Activated CD8-positive, alpha-beta memory T cell treated with anti-CD3 and anti-CD28 coated beads, Interleukin-2, amount 10 ng/mL, durations not matched to agents 7 days and 5 days (primary cell): ENCODE results near the gene NUP88. TPM values are rescaled to one million over a fixed set of nuclear protein-coding genes. Genes with fewer than 3 reads are reported as not detected.

Experiments used
- ATAC-seq: fragments of 150-1000 bp; cut with Tn5 transposase; one replicate; pipeline ENCODE4 v1.10.0; 2021; ENCODE audit warnings: moderate library complexity
- CTCF ChIA-PET: fragments of 350-600 bp; sonication (Branson Sonifier 250); formaldehyde crosslinking; loops from one replicate; lab custom pipeline; 2021; ENCODE audit warnings: antibody characterized with exemption; lab: Charles Lee
- DNase-seq: peaks from one replicate; pipeline ENCODE4 v3.0.0-alpha.2; 2020
- H3K27ac Mint-ChIP-seq: one replicate; pipeline ENCODE4 v1.8.0; 2021; ENCODE audit warnings: mild to moderate bottlenecking, mixed read lengths
- H3K27me3 Mint-ChIP-seq: one replicate; pipeline ENCODE4 v1.8.0; 2021; ENCODE audit warnings: mixed read lengths
- H3K36me3 Mint-ChIP-seq: one replicate; pipeline ENCODE4 v1.8.0; 2021; ENCODE audit warnings: mild to moderate bottlenecking, mixed read lengths
- H3K4me1 Mint-ChIP-seq: one replicate; pipeline ENCODE4 v1.8.0; 2021; ENCODE audit warnings: mixed read lengths
- H3K4me3 Mint-ChIP-seq: one replicate; pipeline ENCODE4 v1.8.0; 2021; ENCODE audit warnings: mild to moderate bottlenecking, moderate library complexity, mixed read lengths
- H3K9me3 Mint-ChIP-seq: one replicate; pipeline ENCODE4 v1.8.0; 2022; ENCODE audit warnings: low read depth, mixed read lengths
- total RNA-seq, 2 experiments: library from RNA; stranded (reverse); gene quantifications; one replicate each; pipeline ENCODE4 v1.2.3, GENCODE V29; 2021

NUP88 gene
- total RNA-seq, 2 experiments from 2014 or later = 117 to 123 TPM

DNA sequence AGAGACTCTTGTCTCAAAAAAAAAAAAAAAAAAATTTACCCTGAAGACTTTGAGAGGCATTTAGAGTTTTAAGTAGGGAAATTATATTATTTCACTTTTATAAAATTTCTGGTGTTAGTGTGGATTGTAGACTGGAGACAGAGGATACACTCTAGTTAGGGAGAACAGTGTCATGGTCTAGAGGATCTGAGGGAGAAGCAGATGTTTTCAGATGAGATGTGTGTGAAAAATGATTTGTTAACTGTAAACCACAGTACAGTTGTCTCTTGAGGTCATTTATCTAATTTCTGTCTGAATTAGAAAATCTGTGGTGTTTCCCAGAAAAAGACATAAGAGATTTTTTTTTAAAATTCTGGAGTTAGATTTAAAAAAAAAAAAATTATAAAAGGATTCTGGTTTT is 54.8 kb downstream of the NUP88 start:
- CTCF ChIA-PET = no interaction called here
- Mint-ChIP-seq H3K27me3 (no peaks in the 10 kb centered on the region), H3K36me3 (peaks cover 27% of the 10 kb centered on the region), H3K9me3 (no peaks in the 10 kb centered on the region), H3K27ac (no peak overlapping the region), H3K4me3 (no peak overlapping the region), H3K4me1 (no peaks in the 10 kb centered on the region)
- DNase-seq (no peak), ATAC-seq (no peak)

DNA sequence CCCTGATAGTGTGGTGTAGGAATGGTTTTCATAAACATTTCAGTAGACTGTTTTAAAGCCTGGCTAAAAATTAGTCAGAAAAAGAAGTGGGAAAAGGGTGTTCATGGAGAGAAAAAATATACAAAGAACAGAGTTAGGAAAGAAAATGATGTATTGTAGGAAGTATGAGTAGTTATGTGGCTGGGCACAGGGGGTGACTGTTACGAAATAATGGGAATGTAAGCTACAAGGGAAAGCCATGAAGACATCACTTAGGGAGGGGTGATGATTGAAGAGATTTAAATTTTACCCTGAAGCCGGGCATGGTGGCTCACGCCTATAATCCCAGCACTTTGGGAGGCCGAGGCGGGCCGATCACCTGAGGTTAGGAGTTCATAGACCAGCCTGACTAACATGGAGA is 55.3 kb downstream of the NUP88 start:
- Mint-ChIP-seq H3K9me3 (no peaks in the 10 kb centered on the region), H3K27me3 (no peaks in the 10 kb centered on the region), H3K36me3 (peaks cover 22% of the 10 kb centered on the region), H3K4me1 (no peaks in the 10 kb centered on the region), H3K4me3 (no peak overlapping the region), H3K27ac (no peak overlapping the region)
- DNase-seq = no peak
- no peak for ATAC-seq
- CTCF ChIA-PET = no interaction called here

DNA sequence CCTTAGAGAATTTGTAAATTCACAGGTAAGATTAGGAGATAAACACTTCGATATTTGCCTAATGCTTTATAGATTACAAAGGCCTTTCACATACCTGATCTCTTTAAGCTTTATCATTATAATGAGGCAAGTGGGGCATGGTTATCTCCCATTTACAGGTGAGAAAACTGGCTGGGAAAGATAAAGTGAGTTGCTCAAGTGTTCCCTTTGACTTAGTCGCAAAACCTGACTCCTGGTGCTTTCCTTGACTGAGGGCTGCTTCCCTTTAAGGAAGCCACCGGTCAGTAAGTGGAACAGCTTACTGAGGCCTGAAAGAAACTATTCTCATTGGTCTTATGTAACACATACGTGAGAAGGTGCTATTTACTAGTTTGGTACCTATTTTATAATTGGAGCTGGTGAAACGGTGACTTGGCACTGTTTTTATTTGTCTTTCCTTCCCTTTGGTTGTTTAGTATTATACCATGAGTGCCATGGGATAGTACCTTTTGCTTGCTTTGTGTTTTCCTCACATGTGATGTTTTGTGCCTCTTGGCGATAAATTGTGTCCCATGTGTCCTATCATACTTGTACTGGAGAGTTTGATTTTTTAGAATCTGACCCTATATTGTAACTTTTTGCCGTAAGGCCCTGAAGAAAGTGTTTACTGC is 57.2 kb downstream of the NUP88 start:
- H3K36me3 Mint-ChIP-seq = peaks cover 15% of the 10 kb centered on the region
- ATAC-seq (no peak), DNase-seq (no peak)
- no peaks in the 10 kb centered on the region for H3K4me1 Mint-ChIP-seq
- no peaks in the 10 kb centered on the region for H3K9me3 Mint-ChIP-seq
- no peak overlapping the region for H3K4me3 Mint-ChIP-seq
- no peaks in the 10 kb centered on the region for H3K27me3 Mint-ChIP-seq
- H3K27ac Mint-ChIP-seq = no peak overlapping the region
- CTCF ChIA-PET = no interaction called here

DNA sequence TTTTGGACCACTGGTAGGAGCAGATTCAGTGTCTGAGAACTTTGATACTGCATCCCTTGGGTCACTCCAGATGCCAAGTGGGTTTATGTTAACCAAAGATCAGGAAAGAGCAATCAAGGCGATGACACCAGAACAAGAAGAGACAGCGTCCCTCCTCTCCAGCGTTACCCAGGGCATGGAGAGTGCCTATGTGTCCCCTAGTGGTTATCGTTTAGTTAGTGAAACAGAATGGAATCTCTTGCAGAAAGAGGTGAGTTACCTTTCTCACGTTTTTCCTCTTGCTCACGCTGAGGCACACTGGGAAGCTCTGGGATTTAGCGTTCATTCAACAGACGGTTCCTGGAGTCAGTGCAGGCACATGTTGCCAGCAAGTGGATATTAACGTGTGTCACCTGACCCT is 58.0 kb downstream of the NUP88 start:
- ATAC-seq (no peak), DNase-seq (no peak)
- Mint-ChIP-seq H3K36me3 (peaks cover 15% of the 10 kb centered on the region), H3K27ac (no peak overlapping the region), H3K27me3 (no peaks in the 10 kb centered on the region), H3K4me3 (no peak overlapping the region), H3K4me1 (no peaks in the 10 kb centered on the region), H3K9me3 (no peaks in the 10 kb centered on the region)
- CTCF ChIA-PET = no interaction called here

DNA sequence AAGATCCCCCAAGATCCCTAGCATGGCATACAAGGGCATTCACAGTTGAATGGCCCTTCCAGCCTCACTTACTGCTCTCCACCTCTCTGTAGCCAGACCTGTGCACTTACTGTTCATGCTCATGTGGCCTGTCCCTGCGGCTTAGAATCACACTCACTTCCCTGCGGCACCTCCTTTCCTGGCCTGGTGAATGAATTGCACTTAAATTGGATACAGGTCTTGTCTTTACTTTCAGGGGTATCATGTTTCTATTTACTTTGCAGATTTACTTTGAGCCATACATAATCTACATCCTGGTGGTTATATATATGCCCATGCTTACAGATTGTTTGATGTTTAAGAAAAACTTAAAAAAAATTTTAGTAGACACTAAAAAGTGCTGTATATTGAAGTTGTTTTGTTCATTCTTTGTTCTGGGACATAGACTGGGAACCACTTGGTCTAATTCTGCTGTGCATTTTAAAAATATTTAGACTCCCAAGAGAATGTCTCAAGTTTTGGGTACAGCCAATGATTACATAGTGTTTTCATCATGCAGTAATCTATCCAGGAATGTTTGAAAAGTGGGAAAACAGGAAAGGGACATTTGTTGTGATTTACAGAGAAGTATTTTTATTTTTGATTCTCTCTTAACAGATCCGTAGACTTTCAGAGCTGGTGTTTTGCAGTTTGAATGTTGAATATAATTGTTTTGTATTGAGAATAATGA is 63.9 kb downstream of the NUP88 start:
- H3K4me1 Mint-ChIP-seq = no peaks in the 10 kb centered on the region
- no peak overlapping the region for H3K4me3 Mint-ChIP-seq
- DNase-seq (no peak), ATAC-seq (no peak)
- H3K27me3 Mint-ChIP-seq = no peaks in the 10 kb centered on the region
- CTCF ChIA-PET = no interaction called here
- no peak overlapping the region for H3K27ac Mint-ChIP-seq
- H3K9me3 Mint-ChIP-seq = no peaks in the 10 kb centered on the region
- peaks cover 21% of the 10 kb centered on the region for H3K36me3 Mint-ChIP-seq

DNA sequence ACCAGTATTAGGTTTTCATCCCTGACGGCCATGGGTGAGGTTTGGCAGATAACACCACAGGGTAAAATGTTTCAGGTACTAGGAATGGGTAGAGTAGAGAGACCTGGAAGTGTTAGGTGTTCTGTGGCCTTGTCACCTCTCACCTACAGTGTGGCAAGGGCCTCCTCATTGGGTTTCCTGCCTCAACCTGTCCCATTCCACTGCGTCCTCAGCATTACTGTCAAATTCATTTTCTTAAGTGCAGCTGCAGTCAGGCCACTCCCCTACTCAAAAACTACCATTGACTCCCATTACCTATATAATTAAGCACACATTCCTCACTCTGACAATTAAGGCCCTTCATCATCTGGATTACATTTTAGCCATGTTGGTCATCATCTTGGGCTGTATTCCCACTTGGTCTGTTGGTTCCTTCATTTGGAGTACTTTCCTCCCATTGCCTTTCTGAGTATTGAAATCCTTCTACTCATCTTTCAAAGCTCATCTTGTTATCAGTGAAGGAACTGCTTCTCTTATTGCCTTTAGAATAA is 64.5 kb downstream of the NUP88 start:
- Mint-ChIP-seq H3K9me3 (no peaks in the 10 kb centered on the region), H3K27me3 (no peaks in the 10 kb centered on the region), H3K27ac (no peak overlapping the region), H3K36me3 (peaks cover 22% of the 10 kb centered on the region), H3K4me3 (no peak overlapping the region), H3K4me1 (no peaks in the 10 kb centered on the region)
- no peak for ATAC-seq
- CTCF ChIA-PET = no interaction called here
- no peak for DNase-seq

DNA sequence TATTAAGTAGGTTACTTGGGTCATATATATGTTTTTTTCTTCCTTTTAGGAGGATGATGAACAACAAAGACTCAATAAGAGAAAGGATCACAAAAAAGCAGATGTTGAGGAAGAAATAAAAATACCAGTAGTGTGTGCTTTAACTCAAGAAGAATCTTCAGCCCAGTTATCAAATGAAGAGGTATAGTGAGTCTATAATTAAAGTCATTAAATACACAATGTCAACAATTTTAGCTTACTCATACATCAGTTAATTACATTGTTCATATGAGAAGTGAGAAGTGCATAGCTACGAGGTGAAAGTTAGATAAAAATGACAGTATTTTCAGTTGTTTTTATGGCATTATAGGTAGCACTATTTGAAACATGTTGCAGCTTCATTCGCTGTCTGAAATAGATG is 65.2 kb downstream of the NUP88 start:
- ATAC-seq (no peak), DNase-seq (no peak)
- Mint-ChIP-seq H3K27ac (no peak overlapping the region), H3K4me1 (no peaks in the 10 kb centered on the region), H3K4me3 (no peak overlapping the region), H3K36me3 (peaks cover 21% of the 10 kb centered on the region), H3K9me3 (no peaks in the 10 kb centered on the region), H3K27me3 (no peaks in the 10 kb centered on the region)
- CTCF ChIA-PET = no interaction called here

DNA sequence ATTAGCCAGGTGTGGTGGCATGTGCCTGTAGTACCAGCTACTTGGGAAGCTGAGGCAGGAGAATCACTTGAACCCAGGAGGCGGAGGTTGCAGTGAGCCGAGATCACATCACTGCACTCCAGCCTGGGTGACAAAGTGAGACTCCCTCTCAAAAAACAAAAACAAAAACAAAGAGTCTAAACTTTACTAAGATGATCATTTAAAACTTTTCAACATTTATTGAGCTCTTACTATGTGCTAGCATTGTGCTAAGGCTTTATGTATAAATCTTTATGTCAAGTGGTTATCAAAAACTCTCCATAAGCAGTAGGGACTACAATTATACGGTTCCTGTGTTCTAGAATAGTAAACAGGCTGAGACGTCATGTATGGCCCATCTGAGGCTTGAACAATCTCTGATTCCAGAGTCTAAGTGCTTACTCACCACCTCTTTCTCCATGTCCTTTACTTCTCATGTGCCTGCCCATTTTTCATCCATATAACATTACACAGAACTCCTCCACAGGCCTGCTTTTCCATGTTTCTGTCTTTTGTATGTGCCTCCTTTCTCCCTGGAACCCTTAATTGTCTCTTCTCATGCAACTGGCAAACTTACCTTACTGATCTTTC is 66.7 kb downstream of the NUP88 start:
- Mint-ChIP-seq H3K4me3 (no peak overlapping the region), H3K27ac (no peak overlapping the region), H3K27me3 (no peaks in the 10 kb centered on the region), H3K9me3 (no peaks in the 10 kb centered on the region), H3K4me1 (no peaks in the 10 kb centered on the region), H3K36me3 (peaks cover 30% of the 10 kb centered on the region)
- DNase-seq = no peak
- CTCF ChIA-PET = no interaction called here
- ATAC-seq = no peak

DNA sequence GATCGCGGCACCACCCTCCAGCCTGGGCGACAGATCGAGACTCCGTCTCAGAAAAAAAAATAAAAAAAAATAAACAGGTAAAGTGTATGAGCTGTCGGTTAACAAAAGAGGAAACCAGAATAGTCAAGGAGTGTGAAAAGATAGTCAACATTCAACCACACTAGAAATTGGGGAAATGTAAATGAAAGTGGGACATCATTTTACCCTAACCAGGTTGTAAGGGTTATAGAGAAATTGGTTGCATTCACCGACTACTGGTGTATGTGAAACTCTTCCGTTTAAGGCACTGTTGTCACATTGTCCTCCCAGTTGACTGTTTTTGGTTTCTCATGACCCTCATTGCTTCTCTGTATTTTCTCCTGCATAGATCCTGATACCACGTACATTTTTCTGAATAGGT is 74.5 kb downstream of the NUP88 start:
- CTCF ChIA-PET = interaction anchor here (1.3 kb wide), 1 partner anchor 94 kb away, joined by 3 read pairs; the partner anchor contains the start of gene C1QBP
- H3K4me1 Mint-ChIP-seq = no peaks in the 10 kb centered on the region
- peaks cover 14% of the 10 kb centered on the region for H3K36me3 Mint-ChIP-seq
- ATAC-seq = no peak
- no peak overlapping the region for H3K4me3 Mint-ChIP-seq
- no peaks in the 10 kb centered on the region for H3K27me3 Mint-ChIP-seq
- H3K27ac Mint-ChIP-seq = no peak overlapping the region
- no peak for DNase-seq
- no peaks in the 10 kb centered on the region for H3K9me3 Mint-ChIP-seq

Other genes starting within 250 kb of the NUP88 start
- 10 to 100 TPM; 10.5 to 11.3 TPM for gene ZNF594, start 227.8 kb downstream of the NUP88 start, total RNA-seq
- gene SCIMP, start 184.8 kb downstream of the NUP88 start, total RNA-seq = not detected
- 10 to 100 TPM; 35.1 to 38.0 TPM for gene RABEP1, start 137.4 kb downstream of the NUP88 start, total RNA-seq
- 10 to 100 TPM; 50.7 to 55.5 TPM for gene RPAIN, start 520 bp upstream of the NUP88 start, total RNA-seq
- 100 to 1,000 TPM; 166 to 240 TPM for gene C1QBP, start 19.5 kb upstream of the NUP88 start, total RNA-seq
- gene DHX33, start 49.3 kb upstream of the NUP88 start, total RNA-seq = 10 to 100 TPM; 21.9 to 29.4 TPM
- 10 to 100 TPM; 52.5 to 79.0 TPM for gene DERL2, start 66.5 kb upstream of the NUP88 start, total RNA-seq
- gene MIS12, start 66.9 kb upstream of the NUP88 start, total RNA-seq = 10 to 100 TPM; 30.8 to 36.4 TPM
- gene NLRP1, start 164.8 kb upstream of the NUP88 start, total RNA-seq = 10 to 100 TPM; 39.1 to 66.6 TPM